Measurements from ENCODE around the gene SLC29A2. TPM values are rescaled to one million over a fixed set of nuclear protein-coding genes. Genes with fewer than 3 reads are reported as not detected.
A peak's percentile ranks its signal among the peaks of the same experiment; 100 is the strongest.

Gene SLC29A2
- total RNA-seq = 10 to 100 TPM; 10.3 to 10.6 TPM

GRCh38 chr11:66371627-66372415, at the start of gene SLC29A2:
TSS of gene SLC29A2 (minus strand) at chr11:66371760. CDS start at chr11:66371591, 169 bp downstream.
- intact Hi-C loops (cut with micrococcal nuclease) = loop anchor here (1.0 to 2.0 kb wide), 2 partner anchors 15 to 60 kb away; no protein-coding TSS in a partner anchor
- Mint-ChIP-seq H3K4me1 (ENCODE audit: low read depth) (peaks cover 16% of the 10 kb centered on the region), H3K36me3 (peaks cover 9% of the 10 kb centered on the region), H3K4me3 (peak within 1 kb of the TSS; percentile 83), H3K27me3 (no peaks in the 10 kb centered on the region), H3K9me3 (no peaks in the 10 kb centered on the region), H3K27ac (peak within 1 kb of the TSS; percentile 86)
- DNase-seq = peak; percentile 90
- ChIA-PET CTCF (interaction anchor here (1.1 to 2.9 kb wide), 5 partner anchors 9 to 60 kb away, joined by 5 to 26 read pairs (median 14); no protein-coding TSS in a partner anchor), POLR2A (interaction anchor here (0.6 to 2.4 kb wide), 7 partner anchors 8 to 521 kb away, joined by 3 to 5 read pairs (median 3); partner anchors contain the start of gene MRPL11)

GRCh38 chr11:66420671-66421476, 49.3 kb upstream of the SLC29A2 start, which contains the start of gene NPAS4:
TSS of gene NPAS4 (plus strand) at chr11:66421035. CDS start at chr11:66421180, 145 bp downstream.
- Mint-ChIP-seq H3K27ac (no peak within 1 kb of the TSS), H3K4me1 (ENCODE audit: low read depth) (peaks cover 29% of the 10 kb centered on the region), H3K27me3 (peaks cover 33% of the 10 kb centered on the region), H3K9me3 (no peaks in the 10 kb centered on the region), H3K4me3 (no peak within 1 kb of the TSS), H3K36me3 (no peaks in the 10 kb centered on the region)
- intact Hi-C loops (cut with micrococcal nuclease) = loop anchor here (1.0 to 5.0 kb wide), 3 partner anchors 9 to 256 kb away; partner anchors contain the start of genes RBM4B and YIF1A
- CTCF ChIA-PET = interaction anchor here (0.7 to 1.9 kb wide), 10 partner anchors 10 to 257 kb away, joined by 3 to 25 read pairs (median 4); partner anchors contain the start of genes BBS1, DPP3, MRPL11 and RBM4B
- POLR2A ChIA-PET = interaction anchor here (0.9 to 1.4 kb wide), 4 partner anchors 17 to 422 kb away, joined by 3 to 7 read pairs (median 4); partner anchors contain the start of genes MRPL11, RBM14, RCE1 and YIF1A
- no peak for DNase-seq

- Mint-ChIP-seq H3K27ac (no peak overlapping the region), H3K4me3 (no peak overlapping the region), H3K4me1 (ENCODE audit: low read depth) (peaks cover 29% of the 10 kb centered on the region), H3K9me3 (no peaks in the 10 kb centered on the region), H3K27me3 (peaks cover 43% of the 10 kb centered on the region), H3K36me3 (no peaks in the 10 kb centered on the region)
- CTCF ChIA-PET = interaction anchor here (1.3 to 1.4 kb wide), 2 partner anchors 11 to 19 kb away, joined by 4 to 5 read pairs; partner anchors contain the start of gene MRPL11
- DNase-seq = no peak
- intact Hi-C loops (cut with micrococcal nuclease) = loop anchor here (5.0 kb wide), 1 partner anchor 257 kb away; the partner anchor contains the start of gene RBM4B
- POLR2A ChIA-PET = no interaction called here
Measured at GRCh38 chr11:66419825-66420224, 48.3 kb upstream of the SLC29A2 start.

GRCh38 chr11:66418986-66419308, 47.4 kb upstream of the SLC29A2 start:
- no peak for DNase-seq
- H3K9me3 Mint-ChIP-seq = no peaks in the 10 kb centered on the region
- POLR2A ChIA-PET = interaction anchor here (0.6 kb wide), 1 partner anchor 48 kb away, joined by 4 read pairs; no protein-coding TSS in a partner anchor
- CTCF ChIA-PET = interaction anchor here (1.1 to 2.8 kb wide), 3 partner anchors 10 to 48 kb away, joined by 4 to 27 read pairs (median 5); partner anchors contain the start of genes MRPL11 and PELI3
- no peak overlapping the region for H3K4me3 Mint-ChIP-seq
- peaks cover 50% of the 10 kb centered on the region for H3K27me3 Mint-ChIP-seq
- intact Hi-C loops (cut with micrococcal nuclease) = loop anchor here (1.0 kb wide), 1 partner anchor 11 kb away; no protein-coding TSS in a partner anchor
- H3K4me1 Mint-ChIP-seq (ENCODE audit: low read depth) = peaks cover 29% of the 10 kb centered on the region
- H3K27ac Mint-ChIP-seq = no peak overlapping the region
- H3K36me3 Mint-ChIP-seq = no peaks in the 10 kb centered on the region

- no peaks in the 10 kb centered on the region for H3K9me3 Mint-ChIP-seq
- H3K4me3 Mint-ChIP-seq = peak overlapping the region; percentile 42
- CTCF ChIA-PET = interaction anchor here (0.8 to 2.8 kb wide), 11 partner anchors 10 to 259 kb away, joined by 3 to 27 read pairs (median 5); partner anchors contain the start of genes DPP3, MRPL11, PELI3 and RBM4B
- H3K27ac Mint-ChIP-seq = no peak overlapping the region
- DNase-seq = peak; percentile 87
- peaks cover 29% of the 10 kb centered on the region for H3K4me1 Mint-ChIP-seq (ENCODE audit: low read depth)
- intact Hi-C loops (cut with micrococcal nuclease) = loop anchor here (1.0 kb wide), 1 partner anchor 10 kb away; no protein-coding TSS in a partner anchor
- no peaks in the 10 kb centered on the region for H3K36me3 Mint-ChIP-seq
- POLR2A ChIA-PET = interaction anchor here (0.6 to 1.0 kb wide), 2 partner anchors 48 to 61 kb away, joined by 3 to 4 read pairs; partner anchors contain the start of gene DPP3
- peaks cover 50% of the 10 kb centered on the region for H3K27me3 Mint-ChIP-seq
Measured at GRCh38 chr11:66418168-66418985, 46.8 kb upstream of the SLC29A2 start.

GRCh38 chr11:66417000-66417399, 45.4 kb upstream of the SLC29A2 start:
- peaks cover 29% of the 10 kb centered on the region for H3K4me1 Mint-ChIP-seq (ENCODE audit: low read depth)
- H3K27ac Mint-ChIP-seq = no peak overlapping the region
- DNase-seq = peak; percentile 70
- H3K4me3 Mint-ChIP-seq = no peak overlapping the region
- H3K27me3 Mint-ChIP-seq = peaks cover 55% of the 10 kb centered on the region
- intact Hi-C loops (cut with micrococcal nuclease) = no loop called here
- POLR2A ChIA-PET = no interaction called here
- CTCF ChIA-PET = interaction anchor here (0.6 to 2.8 kb wide), 10 partner anchors 9 to 261 kb away, joined by 3 to 27 read pairs (median 4); partner anchors contain the start of genes DPP3, MRPL11 and RBM4B
- no peaks in the 10 kb centered on the region for H3K36me3 Mint-ChIP-seq
- H3K9me3 Mint-ChIP-seq = no peaks in the 10 kb centered on the region

- CTCF ChIA-PET = interaction anchor here (1.0 to 2.9 kb wide), 4 partner anchors 14 to 26 kb away, joined by 3 to 12 read pairs (median 4); partner anchors contain the start of gene MRPL11
- no peak for DNase-seq
- H3K27ac Mint-ChIP-seq = no peak overlapping the region
- POLR2A ChIA-PET = no interaction called here
- H3K4me3 Mint-ChIP-seq = no peak overlapping the region
- intact Hi-C loops (cut with micrococcal nuclease) = no loop called here
- H3K36me3 Mint-ChIP-seq = no peaks in the 10 kb centered on the region
- peaks cover 58% of the 10 kb centered on the region for H3K27me3 Mint-ChIP-seq
- H3K4me1 Mint-ChIP-seq (ENCODE audit: low read depth) = peaks cover 29% of the 10 kb centered on the region
- H3K9me3 Mint-ChIP-seq = no peaks in the 10 kb centered on the region
Measured at GRCh38 chr11:66415423-66415822, 43.9 kb upstream of the SLC29A2 start.

GRCh38 chr11:66414120-66414934, 42.8 kb upstream of the SLC29A2 start:
- intact Hi-C loops (cut with micrococcal nuclease) = no loop called here
- no peak for DNase-seq
- Mint-ChIP-seq H3K9me3 (no peaks in the 10 kb centered on the region), H3K4me1 (ENCODE audit: low read depth) (peaks cover 26% of the 10 kb centered on the region), H3K27ac (no peak overlapping the region), H3K4me3 (no peak overlapping the region), H3K27me3 (peaks cover 59% of the 10 kb centered on the region), H3K36me3 (no peaks in the 10 kb centered on the region)
- ChIA-PET POLR2A (no interaction called here), CTCF (interaction anchor here (0.6 to 2.9 kb wide), 6 partner anchors 15 to 203 kb away, joined by 3 to 12 read pairs (median 3); partner anchors contain the start of gene MRPL11)

- POLR2A ChIA-PET = no interaction called here
- Mint-ChIP-seq H3K4me1 (ENCODE audit: low read depth) (peaks cover 21% of the 10 kb centered on the region), H3K27ac (no peak overlapping the region), H3K36me3 (no peaks in the 10 kb centered on the region), H3K4me3 (no peak overlapping the region), H3K9me3 (no peaks in the 10 kb centered on the region), H3K27me3 (peaks cover 53% of the 10 kb centered on the region)
- CTCF ChIA-PET = interaction anchor here (2.9 kb wide), 1 partner anchor 16 kb away, joined by 12 read pairs; no protein-coding TSS in a partner anchor
- DNase-seq = no peak
- intact Hi-C loops (cut with micrococcal nuclease) = no loop called here
Measured at GRCh38 chr11:66413167-66413566, 41.6 kb upstream of the SLC29A2 start.

GRCh38 chr11:66412110-66412509, 40.5 kb upstream of the SLC29A2 start:
- intact Hi-C loops (cut with micrococcal nuclease) = no loop called here
- ChIA-PET CTCF (interaction anchor here (0.7 to 1.7 kb wide), 4 partner anchors 26 to 422 kb away, joined by 3 to 5 read pairs (median 4); partner anchors contain the start of gene MRPL11), POLR2A (no interaction called here)
- Mint-ChIP-seq H3K27ac (no peak overlapping the region), H3K27me3 (peaks cover 42% of the 10 kb centered on the region), H3K4me1 (ENCODE audit: low read depth) (peaks cover 11% of the 10 kb centered on the region), H3K4me3 (no peak overlapping the region), H3K9me3 (no peaks in the 10 kb centered on the region), H3K36me3 (no peaks in the 10 kb centered on the region)
- no peak for DNase-seq

Data from activated CD4-positive, alpha-beta memory T cell treated with anti-CD3 and anti-CD28 coated beads for 36 hours (primary cell).